ENCODE data around the gene SND1.

The SND1 gene

GRCh38 chr7:127699853-127700252 lies 47.9 kb downstream of the SND1 start:
- TF ChIP-seq POLR2A (IDR thresholded peaks at IDR 0.05; ENCODE audit: low read depth, low read length): no peak
- no peak for TF ChIP-seq POLR2AphosphoS5 (IDR thresholded peaks at IDR 0.05; ENCODE audit: low read depth, low read length)
- TF ChIP-seq TAF1 (IDR thresholded peaks at IDR 0.05; ENCODE audit: borderline replicate concordance, low read depth, low read length): no peak
- DNase-seq (ENCODE audit: insufficient read length) (no peak), FAIRE-seq (no peak)

GRCh38 chr7:127702052-127702652 lies 50.2 kb downstream of the SND1 start:
- TF ChIP-seq POLR2AphosphoS5 (IDR thresholded peaks at IDR 0.05; ENCODE audit: low read depth, low read length) (no peak), POLR2A (IDR thresholded peaks at IDR 0.05; ENCODE audit: low read depth, low read length) (no peak), TAF1 (IDR thresholded peaks at IDR 0.05; ENCODE audit: borderline replicate concordance, low read depth, low read length) (no peak)
- DNase-seq (ENCODE audit: insufficient read length): no peak
- no peak for FAIRE-seq

DNA sequence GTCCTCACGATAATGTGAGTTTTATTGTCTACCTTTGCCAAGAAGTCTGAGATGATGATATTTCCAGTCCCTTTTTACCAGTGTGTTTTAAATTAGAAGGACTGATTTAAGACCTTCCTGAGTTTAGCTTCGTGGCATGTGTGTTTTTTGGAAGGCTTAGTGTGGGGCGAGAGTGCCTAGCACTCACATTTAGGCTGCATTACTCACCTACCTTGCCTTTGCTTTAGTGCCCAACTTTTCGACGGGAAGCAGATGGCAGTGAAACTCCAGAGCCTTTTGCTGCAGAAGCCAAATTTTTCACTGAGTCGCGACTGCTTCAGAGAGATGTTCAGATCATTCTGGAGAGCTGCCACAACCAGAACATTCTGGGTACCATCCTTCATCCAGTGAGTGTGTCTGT lies 50.9 kb downstream of the SND1 start:
- FAIRE-seq (no peak), DNase-seq (ENCODE audit: insufficient read length) (no peak)
- no peak for TF ChIP-seq POLR2AphosphoS5 (IDR thresholded peaks at IDR 0.05; ENCODE audit: low read depth, low read length)
- TF ChIP-seq TAF1 (IDR thresholded peaks at IDR 0.05; ENCODE audit: borderline replicate concordance, low read depth, low read length): no peak
- no peak for TF ChIP-seq POLR2A (IDR thresholded peaks at IDR 0.05; ENCODE audit: low read depth, low read length)

GRCh38 chr7:127704211-127704610 lies 52.2 kb downstream of the SND1 start:
- FAIRE-seq (no peak), DNase-seq (ENCODE audit: insufficient read length) (no peak)
- TF ChIP-seq POLR2A (IDR thresholded peaks at IDR 0.05; ENCODE audit: low read depth, low read length): no peak
- no peak for TF ChIP-seq POLR2AphosphoS5 (IDR thresholded peaks at IDR 0.05; ENCODE audit: low read depth, low read length)
- TF ChIP-seq TAF1 (IDR thresholded peaks at IDR 0.05; ENCODE audit: borderline replicate concordance, low read depth, low read length): no peak

- no peak for DNase-seq (ENCODE audit: insufficient read length)
- TF ChIP-seq POLR2AphosphoS5 (IDR thresholded peaks at IDR 0.05; ENCODE audit: low read depth, low read length) (no peak), TAF1 (IDR thresholded peaks at IDR 0.05; ENCODE audit: borderline replicate concordance, low read depth, low read length) (no peak), POLR2A (IDR thresholded peaks at IDR 0.05; ENCODE audit: low read depth, low read length) (no peak)
- FAIRE-seq: no peak
These were observed 53.5 kb downstream of the SND1 start for GRCh38 chr7:127705461-127705959.

- DNase-seq (ENCODE audit: insufficient read length) (no peak), FAIRE-seq (no peak)
- TF ChIP-seq POLR2AphosphoS5 (IDR thresholded peaks at IDR 0.05; ENCODE audit: low read depth, low read length): no peak
- TF ChIP-seq POLR2A (IDR thresholded peaks at IDR 0.05; ENCODE audit: low read depth, low read length): no peak
- TF ChIP-seq TAF1 (IDR thresholded peaks at IDR 0.05; ENCODE audit: borderline replicate concordance, low read depth, low read length): no peak
These were observed 54.8 kb downstream of the SND1 start for GRCh38 chr7:127706766-127707165.

- no peak for DNase-seq (ENCODE audit: insufficient read length)
- TF ChIP-seq POLR2AphosphoS5 (IDR thresholded peaks at IDR 0.05; ENCODE audit: low read depth, low read length): no peak
- no peak for TF ChIP-seq POLR2A (IDR thresholded peaks at IDR 0.05; ENCODE audit: low read depth, low read length)
- FAIRE-seq: no peak
These were observed 56.2 kb downstream of the SND1 start for GRCh38 chr7:127708201-127708600.

DNA sequence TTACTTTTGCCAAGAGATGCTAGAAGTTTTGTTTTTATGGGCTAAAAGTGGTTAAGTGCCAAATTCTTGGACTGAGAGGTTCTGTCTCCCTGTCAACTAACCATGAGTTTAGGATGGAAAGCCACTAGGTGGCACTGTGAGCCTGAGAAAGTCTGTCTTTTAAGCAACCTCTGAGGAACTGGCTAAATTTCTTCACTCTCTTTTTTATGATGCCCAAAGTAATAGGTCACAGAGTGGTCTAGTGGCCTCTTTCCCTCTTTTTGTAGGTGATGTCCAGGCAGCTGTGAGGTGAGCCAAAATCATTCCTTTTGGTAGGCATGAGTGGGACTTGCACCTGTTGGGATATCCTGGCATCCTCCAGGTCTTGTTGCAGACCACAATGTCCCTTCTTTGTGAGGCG lies 56.8 kb downstream of the SND1 start:
- FAIRE-seq (peak; percentile 79), DNase-seq (ENCODE audit: insufficient read length) (no peak)
- TF ChIP-seq TAF1 (IDR thresholded peaks at IDR 0.05; ENCODE audit: borderline replicate concordance, low read depth, low read length) (no peak), POLR2AphosphoS5 (IDR thresholded peaks at IDR 0.05; ENCODE audit: low read depth, low read length) (no peak), POLR2A (IDR thresholded peaks at IDR 0.05; ENCODE audit: low read depth, low read length) (no peak)

DNA sequence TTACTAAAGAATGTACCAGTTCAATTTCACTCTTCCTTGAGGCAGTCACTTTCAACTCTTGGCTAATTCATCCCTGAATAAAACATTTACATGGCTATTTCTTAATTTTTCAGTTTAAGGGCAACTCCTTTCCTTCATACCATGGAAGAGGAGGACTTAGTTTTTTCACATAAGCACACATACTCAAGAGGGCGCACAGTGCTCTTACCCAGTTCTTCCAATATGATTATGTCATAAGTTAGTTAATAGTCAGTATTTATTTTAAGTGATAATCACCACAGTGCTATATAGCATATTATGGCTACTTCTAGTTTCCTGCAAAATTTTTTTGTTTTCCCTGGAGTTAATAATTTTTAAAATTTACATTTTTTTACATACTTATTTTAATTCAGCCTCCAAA lies 58.6 kb downstream of the SND1 start:
- TF ChIP-seq POLR2A (IDR thresholded peaks at IDR 0.05; ENCODE audit: low read depth, low read length) (no peak), POLR2AphosphoS5 (IDR thresholded peaks at IDR 0.05; ENCODE audit: low read depth, low read length) (no peak), TAF1 (IDR thresholded peaks at IDR 0.05; ENCODE audit: borderline replicate concordance, low read depth, low read length) (no peak)
- DNase-seq (ENCODE audit: insufficient read length) (no peak), FAIRE-seq (no peak)

GRCh38 chr7:127711872-127712271 lies 59.9 kb downstream of the SND1 start:
- TF ChIP-seq POLR2A (IDR thresholded peaks at IDR 0.05; ENCODE audit: low read depth, low read length): no peak
- no peak for TF ChIP-seq TAF1 (IDR thresholded peaks at IDR 0.05; ENCODE audit: borderline replicate concordance, low read depth, low read length)
- TF ChIP-seq POLR2AphosphoS5 (IDR thresholded peaks at IDR 0.05; ENCODE audit: low read depth, low read length): no peak
- DNase-seq (ENCODE audit: insufficient read length): no peak
- FAIRE-seq: no peak

- DNase-seq (ENCODE audit: insufficient read length): no peak
These were observed 61.0 kb downstream of the SND1 start for GRCh38 chr7:127713006-127713405.

GRCh38 chr7:127713758-127714157 lies 61.8 kb downstream of the SND1 start:
- DNase-seq (ENCODE audit: insufficient read length) (no peak), FAIRE-seq (no peak)
- TF ChIP-seq POLR2A (IDR thresholded peaks at IDR 0.05; ENCODE audit: low read depth, low read length) (no peak), POLR2AphosphoS5 (IDR thresholded peaks at IDR 0.05; ENCODE audit: low read depth, low read length) (no peak), TAF1 (IDR thresholded peaks at IDR 0.05; ENCODE audit: borderline replicate concordance, low read depth, low read length) (no peak)

More at GRCh38 chr7:127713006-127713405, 61.0 kb downstream of the SND1 start:
- TF ChIP-seq TAF1 (IDR thresholded peaks at IDR 0.05; ENCODE audit: borderline replicate concordance, low read depth, low read length) (no peak), POLR2AphosphoS5 (IDR thresholded peaks at IDR 0.05; ENCODE audit: low read depth, low read length) (no peak), POLR2A (IDR thresholded peaks at IDR 0.05; ENCODE audit: low read depth, low read length) (no peak)
- no peak for FAIRE-seq

All from GM12892 (cell line).